Karpas-422 (cell line): ENCODE measurements around the gene DNAJB9. TPM values are rescaled to one million over a fixed set of nuclear protein-coding genes. Genes with fewer than 3 reads are reported as not detected.
"Not testable (repeated sequence)": the region's sequence is repeated elsewhere in the genome, so short reads cannot be mapped to it uniquely, and the experiment has no call there.

Experiments
- DNase-seq: peaks from one replicate; pipeline ENCODE4 v3.0.0-alpha.2; 2015
- H2AFZ ChIP-seq: fragments of 200-600 bp; sonication (generic); 2 replicates; pipeline ENCODE4 v1.6.1; 2014; ENCODE audit warnings: antibody characterized with exemption, low read length, mixed read lengths
- H3K27ac ChIP-seq: fragments of 200-600 bp; sonication (generic); 2 replicates; pipeline ENCODE4 v1.5.1; 2014; ENCODE audit warnings: mild to moderate bottlenecking, low read length, moderate library complexity
- H3K27me3 ChIP-seq: fragments of 200-600 bp; sonication (generic); 2 replicates; pipeline ENCODE4 v1.6.1; 2014; ENCODE audit warnings: low read length, mixed read lengths
- H3K36me3 ChIP-seq: fragments of 200-600 bp; sonication (generic); 2 replicates; pipeline ENCODE4 v1.6.1; 2014; ENCODE audit warnings: low read length, mixed read lengths; ENCODE audit not compliant: insufficient read depth
- H3K4me1 ChIP-seq: fragments of 200-600 bp; sonication (generic); 2 replicates; pipeline ENCODE4 v1.6.1; 2014; ENCODE audit warnings: mild to moderate bottlenecking, low read length, mixed read lengths
- H3K4me2 ChIP-seq: fragments of 200-600 bp; sonication (generic); 2 replicates; pipeline ENCODE4 v1.6.1; 2014; ENCODE audit warnings: low read length, low read depth, mild to moderate bottlenecking; ENCODE audit not compliant: poor library complexity, severe bottlenecking
- H3K4me3 ChIP-seq: fragments of 200-600 bp; sonication (generic); 2 replicates; pipeline ENCODE4 v1.5.1; 2014; ENCODE audit warnings: mild to moderate bottlenecking, antibody characterized with exemption, low read length, mixed read lengths
- H3K79me2 ChIP-seq: fragments of 200-600 bp; sonication (generic); 2 replicates; pipeline ENCODE4 v1.6.1; 2014; ENCODE audit warnings: mild to moderate bottlenecking, low read length, mixed read lengths
- H3K9ac ChIP-seq: fragments of 200-600 bp; sonication (generic); 2 replicates; pipeline ENCODE4 v1.6.0; 2014; ENCODE audit warnings: low read length
- H3K9me2 ChIP-seq: fragments of 200-600 bp; sonication (generic), shearing (Covaris generic); replicated peaks from 2 replicates; pipeline ENCODE4 v1.6.0; 2014; ENCODE audit warnings: mild to moderate bottlenecking, low read length, moderate library complexity; ENCODE audit not compliant: insufficient read depth
- H3K9me3 ChIP-seq: fragments of 300-700, 200-600 bp; sonication (generic); 2 replicates; pipeline ENCODE4 v1.6.1; 2014; ENCODE audit warnings: low read length, mixed read lengths
- H4K20me1 ChIP-seq: fragments of 200-600 bp; sonication (generic); 2 replicates; pipeline ENCODE4 v1.6.1; 2014; ENCODE audit warnings: mild to moderate bottlenecking, antibody characterized with exemption, low read length, low read depth; ENCODE audit not compliant: insufficient read depth
- total RNA-seq: library from RNA; depleted of rRNA; stranded (reverse); fragments of >200 nt; shearing (Covaris generic); gene quantifications from 2 replicates; pipeline ENCODE4 v1.2.3, GENCODE V29; 2014; ENCODE audit warnings: low replicate concordance

Gene DNAJB9
- total RNA-seq, 1 experiment from 2014 or later, result 18.4 TPM

DNA sequence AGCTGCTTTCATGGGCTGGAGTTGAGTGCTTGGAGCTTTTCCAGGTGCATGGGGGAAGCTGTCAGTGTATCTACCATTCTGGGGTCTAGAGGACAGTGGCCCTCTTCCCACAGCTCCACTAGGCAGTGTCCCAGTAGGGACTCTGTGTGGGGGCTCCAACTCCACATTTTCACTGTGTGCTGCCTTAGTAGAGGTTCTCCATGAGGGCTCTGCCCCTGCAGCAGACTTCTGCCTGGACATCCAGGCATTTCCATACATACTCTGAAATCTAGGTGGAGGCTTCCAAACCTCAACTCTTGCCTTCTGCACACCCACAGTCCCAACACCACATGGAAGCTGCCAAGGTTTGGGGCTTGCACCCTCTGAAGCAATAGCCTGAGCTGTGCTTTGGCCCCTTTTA is 13.0 kb upstream of the DNAJB9 start:
- not testable (repeated sequence) for H3K9me3 ChIP-seq, H3K27me3 ChIP-seq, H2AFZ ChIP-seq, H3K9me2 ChIP-seq, H3K9ac ChIP-seq, H3K79me2 ChIP-seq, DNase-seq, H3K4me3 ChIP-seq, H4K20me1 ChIP-seq, H3K4me2 ChIP-seq, H3K27ac ChIP-seq, H3K36me3 ChIP-seq
- peaks cover 21% of the 10 kb centered on the region for H3K4me1 ChIP-seq

DNA sequence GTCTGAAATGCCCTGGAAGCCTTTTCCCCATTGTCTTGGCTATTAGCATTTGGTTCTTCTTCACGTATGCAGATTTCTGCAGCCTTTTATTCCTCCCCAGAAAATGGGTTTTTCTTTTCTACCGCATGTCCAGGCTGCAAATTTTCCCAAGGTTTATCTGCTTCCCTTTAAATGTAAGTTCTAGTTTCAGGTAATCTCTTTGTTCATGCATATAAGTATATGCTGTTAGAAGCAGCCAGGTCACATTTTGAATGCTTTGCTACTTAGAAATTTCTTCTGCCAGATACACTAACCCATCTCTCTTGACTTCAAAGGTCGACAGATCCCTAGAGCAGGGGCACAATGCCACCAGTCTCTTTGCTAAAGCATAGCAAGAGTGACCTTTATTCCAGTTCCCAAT is 12.5 kb upstream of the DNAJB9 start:
- Histone ChIP-seq H3K27me3 (no peaks in the 10 kb centered on the region), H4K20me1 (no peaks in the 10 kb centered on the region), H3K4me2 (no peak overlapping the region), H3K79me2 (peaks cover 4% of the 10 kb centered on the region; the same call in 1 of the 2 replicates), H2AFZ (no peak overlapping the region), H3K9me2 (no peaks in the 10 kb centered on the region), H3K9me3 (peaks cover 10% of the 10 kb centered on the region), H3K9ac (no peak overlapping the region), H3K4me3 (no peak overlapping the region), H3K36me3 (no peaks in the 10 kb centered on the region), H3K27ac (no peak overlapping the region), H3K4me1 (peaks cover 16% of the 10 kb centered on the region)
- DNase-seq, result no peak

DNA sequence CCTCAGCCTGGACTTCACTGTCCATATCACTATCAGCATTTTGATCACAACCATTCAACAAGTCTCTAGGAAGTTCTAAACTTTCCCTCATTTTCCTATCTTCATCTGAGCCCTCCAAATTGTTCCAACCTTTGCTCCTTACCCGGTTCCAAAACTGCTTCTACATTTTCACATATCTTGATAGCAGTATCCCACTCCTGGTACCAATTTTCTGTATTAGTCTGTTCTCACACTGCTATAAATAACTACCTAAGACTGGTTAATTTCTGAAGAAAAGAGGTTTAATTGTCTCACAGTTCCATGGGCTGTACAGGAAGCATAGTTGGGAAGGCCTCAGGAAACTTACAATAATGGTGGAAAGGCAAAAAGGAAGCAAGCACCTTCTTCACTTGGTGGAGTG is 12.1 kb upstream of the DNAJB9 start:
- DNase-seq, result no peak
- H4K20me1 ChIP-seq, result no peaks in the 10 kb centered on the region
- H3K27me3 ChIP-seq, result no peaks in the 10 kb centered on the region
- H3K9me2 ChIP-seq, result no peaks in the 10 kb centered on the region
- H3K9ac ChIP-seq, result no peak overlapping the region
- peaks cover 10% of the 10 kb centered on the region for H3K9me3 ChIP-seq
- H3K79me2 ChIP-seq, result peaks cover 8% of the 10 kb centered on the region
- no peaks in the 10 kb centered on the region for H3K36me3 ChIP-seq
- H3K4me1 ChIP-seq, result peaks cover 12% of the 10 kb centered on the region
- H2AFZ ChIP-seq, result no peak overlapping the region
- no peak overlapping the region for H3K4me2 ChIP-seq
- H3K27ac ChIP-seq, result no peak overlapping the region
- no peak overlapping the region for H3K4me3 ChIP-seq

DNA sequence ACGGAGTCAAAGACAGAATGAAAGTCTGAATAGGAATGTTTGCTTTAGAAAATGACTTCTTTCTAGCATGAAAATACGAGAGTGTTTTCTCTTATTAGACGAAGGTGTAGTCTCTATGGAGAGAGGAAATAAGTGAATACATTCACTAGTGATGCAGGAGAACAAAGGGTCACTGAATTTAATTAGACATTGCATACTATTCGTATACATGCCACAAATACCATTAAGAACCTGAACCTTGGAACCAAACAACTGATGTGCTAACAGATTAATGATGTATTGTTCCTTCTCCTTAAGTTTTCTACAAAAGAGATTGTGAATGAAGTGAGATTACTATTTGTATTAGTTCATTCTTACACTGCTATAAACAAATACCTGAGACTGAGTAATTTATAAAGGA is 10.4 kb upstream of the DNAJB9 start:
- no peak for DNase-seq
- H3K4me3 ChIP-seq, result no peak overlapping the region
- no peak overlapping the region for H3K4me2 ChIP-seq
- no peaks in the 10 kb centered on the region for H3K9me2 ChIP-seq
- peaks cover 1% of the 10 kb centered on the region; the same call in 1 of the 2 replicates for H3K36me3 ChIP-seq
- H3K4me1 ChIP-seq, result peaks cover 7% of the 10 kb centered on the region
- H3K9ac ChIP-seq, result no peak overlapping the region
- H3K9me3 ChIP-seq, result peaks cover 10% of the 10 kb centered on the region
- no peaks in the 10 kb centered on the region for H4K20me1 ChIP-seq
- H3K79me2 ChIP-seq, result peaks cover 14% of the 10 kb centered on the region
- H2AFZ ChIP-seq, result no peak overlapping the region
- no peaks in the 10 kb centered on the region for H3K27me3 ChIP-seq
- H3K27ac ChIP-seq, result no peak overlapping the region

DNA sequence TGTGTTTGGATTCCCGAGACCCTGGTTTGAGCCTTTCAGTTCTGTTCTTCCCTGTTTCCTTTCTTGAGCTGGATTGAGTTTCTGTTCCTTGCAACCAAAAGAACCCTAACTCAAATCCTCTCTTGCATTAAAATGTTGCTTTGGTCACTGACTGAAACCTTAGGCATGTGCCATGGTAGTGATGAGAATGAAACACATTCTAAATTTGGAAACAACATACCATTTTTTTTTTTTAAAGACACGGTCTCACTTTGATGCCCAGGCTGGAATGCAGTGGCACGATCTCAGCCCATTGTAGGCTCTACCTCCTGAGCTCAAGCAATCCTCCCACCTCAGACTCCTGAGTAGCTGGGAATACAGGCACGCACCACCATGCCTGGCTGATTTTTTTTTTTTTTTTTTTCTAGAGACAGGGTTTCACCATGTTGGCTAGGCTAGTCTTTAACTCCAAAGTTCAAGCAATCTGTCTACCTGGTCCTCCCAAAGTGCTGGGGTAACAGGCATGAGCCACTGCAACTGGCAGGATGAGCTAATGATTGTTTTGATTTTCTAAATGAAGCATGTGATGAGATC is 8.5 kb upstream of the DNAJB9 start:
- Histone ChIP-seq H3K9me3 (peaks cover 8% of the 10 kb centered on the region), H3K4me2 (no peak overlapping the region), H3K27me3 (no peaks in the 10 kb centered on the region), H3K27ac (no peak overlapping the region), H3K4me3 (no peak overlapping the region), H2AFZ (no peak overlapping the region), H3K4me1 (no peaks in the 10 kb centered on the region; the same call in 1 of the 2 replicates), H3K9me2 (no peaks in the 10 kb centered on the region), H3K79me2 (peaks cover 32% of the 10 kb centered on the region), H4K20me1 (no peaks in the 10 kb centered on the region), H3K36me3 (peaks cover 17% of the 10 kb centered on the region; the same call in 1 of the 2 replicates), H3K9ac (no peak overlapping the region)
- no peak for DNase-seq

DNA sequence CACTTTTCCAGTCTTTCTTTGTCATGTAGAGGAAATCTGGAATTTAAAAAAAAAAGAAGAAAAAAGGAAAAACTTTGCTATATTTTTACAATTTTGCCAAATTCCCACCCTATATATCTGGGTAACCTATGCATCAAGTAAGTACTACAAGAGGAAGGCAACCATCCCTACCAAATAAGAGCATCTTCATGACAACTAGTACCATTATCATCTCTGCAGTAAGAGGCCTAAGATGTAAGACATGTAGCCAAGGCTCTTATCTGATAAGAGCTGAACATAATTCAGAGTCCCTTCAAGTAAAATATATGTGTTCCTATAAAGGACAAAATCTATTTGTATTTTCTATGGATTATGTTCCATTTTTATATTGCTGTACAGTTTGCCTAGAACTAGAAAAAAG is 3.7 kb upstream of the DNAJB9 start:
- peaks cover 76% of the 10 kb centered on the region for H3K79me2 ChIP-seq
- no peak overlapping the region for H2AFZ ChIP-seq
- no peak overlapping the region for H3K4me3 ChIP-seq
- no peaks in the 10 kb centered on the region for H3K27me3 ChIP-seq
- DNase-seq, result no peak
- no peak overlapping the region for H3K27ac ChIP-seq
- H3K4me1 ChIP-seq, result peaks cover 25% of the 10 kb centered on the region
- H3K9me3 ChIP-seq, result no peaks in the 10 kb centered on the region
- no peak overlapping the region for H3K4me2 ChIP-seq
- H4K20me1 ChIP-seq, result no peaks in the 10 kb centered on the region
- peaks cover 27% of the 10 kb centered on the region; the same call in 1 of the 2 replicates for H3K36me3 ChIP-seq
- no peaks in the 10 kb centered on the region for H3K9me2 ChIP-seq
- H3K9ac ChIP-seq, result no peak overlapping the region

DNA sequence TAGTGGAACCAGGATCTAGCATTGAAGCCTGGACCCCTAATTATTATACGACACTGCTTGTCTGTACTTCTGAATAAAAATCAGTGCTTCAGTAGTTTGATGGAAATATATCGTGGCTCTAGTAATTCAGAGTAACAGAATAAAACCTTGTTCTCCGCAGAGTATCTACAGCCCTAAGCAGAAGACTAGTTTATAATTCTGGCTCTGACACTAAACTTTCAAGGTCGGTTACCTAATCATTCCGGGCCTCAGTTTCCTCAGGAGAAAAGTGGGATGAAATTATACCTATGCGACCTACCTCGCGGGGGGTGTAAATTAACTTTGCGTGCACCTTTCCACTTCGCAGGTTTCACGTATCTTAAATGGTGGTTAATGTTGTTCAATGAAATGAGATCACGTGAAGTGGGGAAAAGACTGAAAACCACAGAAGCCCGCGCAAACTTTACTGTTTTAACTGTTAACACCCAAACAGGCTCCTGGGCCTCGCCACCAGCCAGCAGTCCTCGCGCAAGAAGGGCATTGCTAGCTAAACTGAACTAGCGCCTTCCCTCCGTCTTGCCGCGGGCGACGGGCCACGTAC is 783 bp upstream of the DNAJB9 start:
- Histone ChIP-seq H3K27me3 (no peaks in the 10 kb centered on the region), H3K4me1 (peaks cover 44% of the 10 kb centered on the region), H3K9me2 (no peaks in the 10 kb centered on the region), H3K4me3 (peak overlapping the region; percentile 83), H3K36me3 (peaks cover 44% of the 10 kb centered on the region), H2AFZ (peak overlapping the region; percentile 38; the same call in 1 of the 2 replicates), H3K9ac (peak overlapping the region; percentile 98), H4K20me1 (no peaks in the 10 kb centered on the region), H3K27ac (peak overlapping the region; percentile 93), H3K9me3 (no peaks in the 10 kb centered on the region), H3K4me2 (peak overlapping the region; percentile 87), H3K79me2 (peaks cover 91% of the 10 kb centered on the region)
- peak; percentile 45 for DNase-seq

DNA sequence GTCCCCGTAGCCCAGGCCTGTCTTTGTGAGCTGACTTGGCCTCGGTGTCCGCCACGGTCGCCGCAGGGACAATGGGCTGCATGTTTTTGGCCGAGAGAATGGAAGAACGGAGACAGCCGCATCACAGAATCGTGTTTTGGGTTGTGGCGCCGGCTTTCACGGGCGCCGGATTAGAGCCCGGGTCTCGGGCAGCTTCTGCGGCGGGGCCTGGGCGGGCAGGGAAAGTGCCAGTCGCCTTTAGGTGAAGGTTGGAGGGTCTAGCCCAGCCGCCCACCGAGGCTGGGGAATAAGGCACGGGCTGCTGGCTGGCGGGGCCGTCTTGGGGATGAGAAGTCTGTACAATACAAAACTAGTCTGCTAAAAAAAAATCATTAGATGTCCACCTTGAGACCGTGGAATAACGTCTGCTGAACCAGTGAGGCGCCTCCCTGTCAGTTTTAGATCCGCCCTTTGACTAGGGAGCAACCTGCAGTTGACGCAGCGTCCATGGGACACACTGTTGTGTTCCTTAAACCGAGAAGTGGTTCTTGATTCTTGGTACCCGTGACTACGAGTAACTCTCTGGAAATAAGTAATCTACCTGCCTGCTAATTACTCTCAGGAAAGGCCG is 577 bp downstream of the DNAJB9 start:
- peak overlapping the region; percentile 83 for H3K4me3 ChIP-seq
- H3K4me2 ChIP-seq, result peak overlapping the region; percentile 90
- DNase-seq, result peak; percentile 71
- no peaks in the 10 kb centered on the region for H3K9me2 ChIP-seq
- H4K20me1 ChIP-seq, result no peaks in the 10 kb centered on the region
- H3K9ac ChIP-seq, result peak overlapping the region; percentile 90
- H3K27me3 ChIP-seq, result no peaks in the 10 kb centered on the region
- H2AFZ ChIP-seq, result 0 out of 2 replicates have a peak overlapping the region, but pooled peaks have one; percentile 17
- H3K79me2 ChIP-seq, result peaks cover 83% of the 10 kb centered on the region
- H3K9me3 ChIP-seq, result no peaks in the 10 kb centered on the region
- peak overlapping the region; percentile 66 for H3K27ac ChIP-seq
- H3K36me3 ChIP-seq, result peaks cover 44% of the 10 kb centered on the region
- H3K4me1 ChIP-seq, result peaks cover 44% of the 10 kb centered on the region
